H1 (cell line): Measurements from ENCODE around the gene DGKK.
"Not testable (repeated sequence)": the region's sequence is repeated elsewhere in the genome, so short reads cannot be mapped to it uniquely, and the experiment has no call there.

Source experiments
- SIN3A ChIP-seq, 2 experiments: IDR thresholded peaks in 1 of 2; conservative IDR thresholded peaks in 1 of 2; 2 replicates each; pipeline ENCODE4 v1.6.1; 2011 to 2012; ENCODE audit warnings: low read length in 2 of 2, improper control_type of control experiment in 1 of 2, low read depth in 1 of 2, mild to moderate bottlenecking in 1 of 2
- TF ChIP-seq, protein P1 (sequence below), 3 experiments: IDR thresholded peaks; 1 replicate in 2 of 3; 2 replicates in 1 of 3; pipeline versions ENCODE4 v1.5.1 to v1.6.1; 2011; ENCODE audit warnings: low read length in 3 of 3, mild to moderate bottlenecking in 3 of 3, inconsistent platforms in 2 of 3, low read depth in 1 of 3, moderate library complexity in 1 of 3; ENCODE audit not compliant: insufficient read depth in 1 of 3; ENCODE audit errors: control extremely low read depth in 1 of 3

DNA sequence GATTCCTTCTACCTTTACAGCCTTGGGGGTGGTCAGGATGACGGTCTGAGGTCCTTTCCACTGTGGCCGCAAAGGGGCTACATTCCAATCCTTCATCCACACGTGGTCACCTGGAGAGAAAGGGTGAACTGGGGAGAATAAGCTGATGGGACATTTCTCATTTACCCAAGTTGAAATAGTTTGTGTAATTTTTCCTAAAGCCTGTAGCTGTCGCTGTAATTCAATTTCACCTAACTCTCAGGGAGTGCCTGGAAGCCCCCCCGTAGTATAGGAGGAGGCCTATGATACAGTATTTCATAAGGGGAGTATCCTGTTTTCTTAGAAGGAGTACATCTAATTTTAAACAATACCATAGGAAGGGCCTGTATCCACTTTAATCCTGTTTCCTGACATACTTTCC, 138.0 kb downstream of the DGKK start:
- TF ChIP-seq, protein P1, sequence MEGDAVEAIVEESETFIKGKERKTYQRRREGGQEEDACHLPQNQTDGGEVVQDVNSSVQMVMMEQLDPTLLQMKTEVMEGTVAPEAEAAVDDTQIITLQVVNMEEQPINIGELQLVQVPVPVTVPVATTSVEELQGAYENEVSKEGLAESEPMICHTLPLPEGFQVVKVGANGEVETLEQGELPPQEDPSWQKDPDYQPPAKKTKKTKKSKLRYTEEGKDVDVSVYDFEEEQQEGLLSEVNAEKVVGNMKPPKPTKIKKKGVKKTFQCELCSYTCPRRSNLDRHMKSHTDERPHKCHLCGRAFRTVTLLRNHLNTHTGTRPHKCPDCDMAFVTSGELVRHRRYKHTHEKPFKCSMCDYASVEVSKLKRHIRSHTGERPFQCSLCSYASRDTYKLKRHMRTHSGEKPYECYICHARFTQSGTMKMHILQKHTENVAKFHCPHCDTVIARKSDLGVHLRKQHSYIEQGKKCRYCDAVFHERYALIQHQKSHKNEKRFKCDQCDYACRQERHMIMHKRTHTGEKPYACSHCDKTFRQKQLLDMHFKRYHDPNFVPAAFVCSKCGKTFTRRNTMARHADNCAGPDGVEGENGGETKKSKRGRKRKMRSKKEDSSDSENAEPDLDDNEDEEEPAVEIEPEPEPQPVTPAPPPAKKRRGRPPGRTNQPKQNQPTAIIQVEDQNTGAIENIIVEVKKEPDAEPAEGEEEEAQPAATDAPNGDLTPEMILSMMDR (IDR thresholded peaks at IDR 0.05; ENCODE audit: control extremely low read depth in 1 of 3, insufficient read depth in 1 of 3, low read depth in 1 of 3, low read length in 3 of 3), result peak in 1 of 3 experiments; percentile 17; a peak in 1 of 4 replicates
- TF ChIP-seq SIN3A (conservative IDR thresholded peaks at IDR 0.05 in 1 of 2, IDR thresholded peaks at IDR 0.05 in 1 of 2; ENCODE audit: low read depth in 1 of 2, low read length in 2 of 2), result not testable (repeated sequence)
